Measurements from ENCODE around the gene UNC93B1. TPM values are rescaled to one million over a fixed set of nuclear protein-coding genes. Genes with fewer than 3 reads are reported as not detected.
A peak's percentile ranks its signal among the peaks of the same experiment; 100 is the strongest.

UNC93B1 gene
- total RNA-seq, 3 donors from 2014 or later = 30.1 to 47.5 (median 46.8) TPM

GRCh38 chr11:68021167-68021787 lies 17.4 kb upstream of the UNC93B1 start:
- Histone ChIP-seq H3K36me3 (ENCODE audit: low read depth) (no peaks in the 10 kb centered on the region), H3K9me3 (no peaks in the 10 kb centered on the region), H3K4me3 (no peak overlapping the region), H3K4me1 (ENCODE audit: low read depth) (peaks cover 7% of the 10 kb centered on the region)
- DNase-seq = peak in 2 of 3 donors; percentile 76 to 77
- peak; percentile 75 for ATAC-seq
- intact Hi-C loops (cut with DNase I, micrococcal nuclease) = no loop called here
- TF ChIP-seq CTCF (IDR thresholded peaks at IDR 0.05) = peak; percentile 12

- no peaks in the 10 kb centered on the region for H3K36me3 ChIP-seq (ENCODE audit: low read depth)
- intact Hi-C loops (cut with DNase I, micrococcal nuclease) = no loop called here
- TF ChIP-seq CTCF (IDR thresholded peaks at IDR 0.05) = no peak
- no peak overlapping the region for H3K4me3 ChIP-seq
- peaks cover 7% of the 10 kb centered on the region for H3K4me1 ChIP-seq (ENCODE audit: low read depth)
- no peaks in the 10 kb centered on the region for H3K9me3 ChIP-seq
- ATAC-seq = peak; percentile 39
- no peak for DNase-seq
Measured at GRCh38 chr11:68020575-68020974, 16.7 kb upstream of the UNC93B1 start.

- Histone ChIP-seq H3K4me1 (ENCODE audit: low read depth) (peaks cover 12% of the 10 kb centered on the region), H3K9me3 (no peaks in the 10 kb centered on the region), H3K4me3 (no peak overlapping the region), H3K36me3 (ENCODE audit: low read depth) (no peaks in the 10 kb centered on the region)
- ATAC-seq = no peak
- TF ChIP-seq CTCF (IDR thresholded peaks at IDR 0.05) = no peak
- intact Hi-C loops (cut with DNase I, micrococcal nuclease) = no loop called here
- DNase-seq = no peak
Measured at GRCh38 chr11:68019486-68019885, 15.6 kb upstream of the UNC93B1 start.

- ATAC-seq = no peak
Measured at GRCh38 chr11:68018730-68019190, 14.9 kb upstream of the UNC93B1 start.

GRCh38 chr11:68017980-68018729 lies 14.3 kb upstream of the UNC93B1 start:
- Histone ChIP-seq H3K9me3 (no peaks in the 10 kb centered on the region), H3K4me3 (no peak overlapping the region), H3K36me3 (ENCODE audit: low read depth) (no peaks in the 10 kb centered on the region), H3K4me1 (ENCODE audit: low read depth) (peaks cover 21% of the 10 kb centered on the region)
- intact Hi-C loops (cut with DNase I, micrococcal nuclease) = no loop called here
- TF ChIP-seq CTCF (IDR thresholded peaks at IDR 0.05) = no peak
- peak in 1 of 3 donors; percentile 56 for DNase-seq
- ATAC-seq = no peak

More at GRCh38 chr11:68018730-68019190, 14.9 kb upstream of the UNC93B1 start:
- DNase-seq = no peak
- no peaks in the 10 kb centered on the region for H3K36me3 ChIP-seq (ENCODE audit: low read depth)
- TF ChIP-seq CTCF (IDR thresholded peaks at IDR 0.05) = no peak
- H3K4me1 ChIP-seq (ENCODE audit: low read depth) = peaks cover 20% of the 10 kb centered on the region
- intact Hi-C loops (cut with DNase I, micrococcal nuclease) = no loop called here
- H3K4me3 ChIP-seq = no peak overlapping the region
- H3K9me3 ChIP-seq = no peaks in the 10 kb centered on the region

All from mucosa of descending colon (tissue), 3 donors.